DND-41 (cell line): ENCODE data around the gene IP6K2.

Source experiments
- ATAC-seq: fragments of 200-7000 bp; cut with Tn5 transposase; 3 replicates; pipeline ENCODE4 v1.9.1; 2021; ENCODE audit warnings: low read depth; ENCODE audit not compliant: insufficient read depth
- DNase-seq: peaks from one replicate; pipeline ENCODE4 v3.0.0-alpha.2; 2020
- H2AFZ ChIP-seq: 2 replicates; pipeline ENCODE4 v1.6.0; 2012; ENCODE audit warnings: low read depth, low read length
- H3K27ac ChIP-seq: 2 replicates; pipeline ENCODE4 v1.5.1; 2012; ENCODE audit warnings: low read length, inconsistent platforms
- H3K27me3 ChIP-seq: fragments of 200-600 bp; sonication (generic); 2 replicates; pipeline ENCODE4 v1.6.0; 2012; ENCODE audit warnings: low read length, mild to moderate bottlenecking, inconsistent platforms; ENCODE audit not compliant: insufficient read depth, poor library complexity
- H3K36me3 ChIP-seq: 2 replicates; pipeline ENCODE4 v1.5.1; 2012; ENCODE audit warnings: low read length, inconsistent platforms; ENCODE audit not compliant: insufficient read depth
- H3K4me1 ChIP-seq: 2 replicates; pipeline ENCODE4 v1.5.1; 2012; ENCODE audit warnings: mild to moderate bottlenecking, low read length; ENCODE audit not compliant: insufficient read depth
- H3K4me2 ChIP-seq: 2 replicates; pipeline ENCODE4 v1.6.0; 2012; ENCODE audit warnings: mild to moderate bottlenecking, moderate library complexity, low read length, inconsistent platforms; ENCODE audit not compliant: insufficient read depth
- H3K4me3 ChIP-seq, 2 experiments: fragments of 200-600 bp in 1 of 2; shearing (Covaris generic) in 1 of 2; 2 replicates each; pipeline ENCODE4 v1.5.1; 2012 to 2016; ENCODE audit warnings: inconsistent platforms in 2 of 2, low read length in 2 of 2, mild to moderate bottlenecking in 2 of 2, low read depth in 1 of 2, moderate library complexity in 1 of 2
- H3K79me2 ChIP-seq: 2 replicates; pipeline ENCODE4 v1.6.0; 2012; ENCODE audit warnings: low read length, inconsistent platforms; ENCODE audit not compliant: insufficient read depth
- H3K9ac ChIP-seq: 2 replicates; pipeline ENCODE4 v1.6.0; 2012; ENCODE audit warnings: low read depth, mild to moderate bottlenecking, inconsistent platforms, low read length, moderate library complexity
- H3K9me3 ChIP-seq: 2 replicates; pipeline ENCODE4 v1.5.1; 2012; ENCODE audit warnings: low read length, moderate library complexity, mild to moderate bottlenecking, inconsistent platforms; ENCODE audit not compliant: insufficient read depth, severe bottlenecking
- H4K20me1 ChIP-seq: 2 replicates; pipeline ENCODE4 v1.6.0; 2012; ENCODE audit warnings: low read length; ENCODE audit not compliant: insufficient read depth
- CTCF ChIP-seq: IDR thresholded peaks from 2 replicates; pipeline ENCODE4 v1.5.1; 2012; ENCODE audit warnings: borderline replicate concordance, low read length, moderate library complexity, mild to moderate bottlenecking; ENCODE audit not compliant: poor library complexity, severe bottlenecking; ENCODE audit errors: extremely low read depth
- EZH2 ChIP-seq: IDR thresholded peaks from 3 replicates; pipeline ENCODE4 v1.6.1; 2012; ENCODE audit warnings: borderline replicate concordance, low read depth, mild to moderate bottlenecking, moderate library complexity, low read length, inconsistent platforms; ENCODE audit not compliant: severe bottlenecking

IP6K2 gene

DNA sequence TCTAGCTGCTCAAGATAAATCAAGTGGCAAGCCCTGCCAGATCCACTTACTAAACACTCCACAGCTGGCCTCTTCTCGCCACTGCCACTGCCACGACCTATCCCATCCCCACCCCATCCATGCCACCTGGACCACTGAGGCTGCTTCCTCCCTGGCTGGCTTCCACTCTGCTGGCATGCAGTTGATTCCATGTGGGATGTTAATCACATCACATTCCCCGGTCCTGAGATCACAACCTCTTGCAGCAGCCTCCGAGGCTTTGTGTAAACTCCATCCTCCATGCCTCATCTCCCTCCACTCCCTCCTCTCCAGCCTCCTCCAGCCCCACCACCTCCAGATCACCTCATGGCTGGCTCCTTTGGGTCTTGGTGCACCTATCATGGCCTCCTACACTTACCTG, 39.0 kb downstream of the IP6K2 start:
- Histone ChIP-seq H3K36me3 (peaks cover 70% of the 10 kb centered on the region), H2AFZ (no peak overlapping the region), H3K79me2 (no peaks in the 10 kb centered on the region; the same call in 1 of the 2 replicates), H3K27ac (no peak overlapping the region), H3K9ac (no peak overlapping the region), H3K27me3 (no peaks in the 10 kb centered on the region), H3K9me3 (no peaks in the 10 kb centered on the region), H3K4me1 (no peaks in the 10 kb centered on the region), H3K4me2 (no peak overlapping the region), H4K20me1 (no peaks in the 10 kb centered on the region; the same call in 1 of the 2 replicates), H3K4me3 (no peak overlapping the region)
- DNase-seq = no peak
- no peak for ATAC-seq
- TF ChIP-seq CTCF (no peak), EZH2 (no peak)

- H3K4me2 ChIP-seq = no peak overlapping the region
- H3K4me3 ChIP-seq = no peak overlapping the region
- no peak overlapping the region for H2AFZ ChIP-seq
- ATAC-seq = no peak
- no peaks in the 10 kb centered on the region for H3K9me3 ChIP-seq
- 0 out of 2 replicates have a peak, but pooled peaks cover 4% of the 10 kb centered on the region for H4K20me1 ChIP-seq
- H3K79me2 ChIP-seq = no peaks in the 10 kb centered on the region
- no peaks in the 10 kb centered on the region for H3K27me3 ChIP-seq
- no peaks in the 10 kb centered on the region for H3K4me1 ChIP-seq
- H3K9ac ChIP-seq = no peak overlapping the region
- no peak for DNase-seq
- H3K36me3 ChIP-seq = peaks cover 41% of the 10 kb centered on the region
- no peak for TF ChIP-seq EZH2
- TF ChIP-seq CTCF = no peak
- H3K27ac ChIP-seq = no peak overlapping the region
These were observed 42.5 kb downstream of the IP6K2 start for GRCh38 chr3:48674505-48674904.

DNA sequence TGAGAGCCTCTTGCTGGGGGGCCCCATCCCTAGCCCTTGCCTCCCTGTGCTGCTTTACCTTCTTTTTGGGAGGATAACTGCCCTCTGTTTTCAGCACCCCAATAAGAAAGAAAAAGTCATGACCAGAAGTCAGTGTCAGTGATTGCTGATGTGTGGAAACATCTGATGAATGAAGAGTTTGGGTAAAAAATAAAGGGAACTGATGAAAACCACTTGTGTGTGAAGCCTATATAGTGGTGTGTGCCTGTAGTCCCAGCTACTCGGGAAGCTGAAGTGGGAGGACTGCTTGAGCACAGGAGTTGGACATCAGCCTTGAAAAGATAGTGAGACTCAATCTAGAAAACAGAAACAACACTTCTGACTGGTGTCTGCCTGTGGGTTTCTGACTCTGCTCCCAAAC, 44.5 kb downstream of the IP6K2 start:
- no peak overlapping the region for H3K27ac ChIP-seq
- no peak for ATAC-seq
- no peaks in the 10 kb centered on the region for H3K9me3 ChIP-seq
- 0 out of 2 replicates have a peak, but pooled peaks cover 4% of the 10 kb centered on the region for H4K20me1 ChIP-seq
- no peak for TF ChIP-seq EZH2
- no peak for TF ChIP-seq CTCF
- no peaks in the 10 kb centered on the region for H3K27me3 ChIP-seq
- peaks cover 21% of the 10 kb centered on the region for H3K36me3 ChIP-seq
- H3K4me1 ChIP-seq = no peaks in the 10 kb centered on the region
- no peak overlapping the region for H3K4me3 ChIP-seq
- H3K9ac ChIP-seq = no peak overlapping the region
- no peak for DNase-seq
- no peaks in the 10 kb centered on the region for H3K79me2 ChIP-seq
- H3K4me2 ChIP-seq = no peak overlapping the region
- no peak overlapping the region for H2AFZ ChIP-seq

DNA sequence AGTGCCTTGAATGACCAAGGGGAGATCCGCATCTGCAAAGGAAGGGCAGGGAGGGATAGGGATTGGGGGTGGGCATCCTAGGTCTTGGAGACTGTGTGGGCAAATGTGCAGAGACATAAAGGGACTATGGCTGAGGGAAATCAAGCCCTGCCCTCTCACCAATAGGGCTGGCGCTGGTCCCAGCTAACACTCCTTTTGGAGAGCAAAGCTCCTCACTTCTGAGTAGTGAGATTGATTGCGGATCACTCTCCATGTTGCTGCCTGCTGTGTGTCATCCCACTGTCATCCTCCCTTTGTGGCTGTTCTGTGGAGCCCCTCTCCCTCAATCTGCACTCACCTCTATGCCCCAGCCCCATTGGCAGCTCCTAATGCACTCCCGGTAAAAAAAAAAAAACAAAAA, 52.1 kb downstream of the IP6K2 start:
- no peak for TF ChIP-seq CTCF
- no peak for TF ChIP-seq EZH2
- DNase-seq (no peak), ATAC-seq (no peak)

More for the DNA sequence above, 52.1 kb downstream of the IP6K2 start:
- Histone ChIP-seq H3K27ac (no peak overlapping the region), H3K27me3 (no peaks in the 10 kb centered on the region), H3K4me3 (no peak overlapping the region), H3K4me2 (no peak overlapping the region), H3K9me3 (no peaks in the 10 kb centered on the region), H3K4me1 (no peaks in the 10 kb centered on the region), H3K36me3 (peaks cover 5% of the 10 kb centered on the region; the same call in 1 of the 2 replicates), H2AFZ (no peak overlapping the region), H3K79me2 (no peaks in the 10 kb centered on the region), H4K20me1 (no peaks in the 10 kb centered on the region), H3K9ac (no peak overlapping the region)
